GM19023 (cell line): Measurements from ENCODE around the gene NPSR1.
"Not testable (repeated sequence)": the region's sequence is repeated elsewhere in the genome, so short reads cannot be mapped to it uniquely, and the experiment has no call there.

Experiments
- ATAC-seq: cut with Tn5 transposase; IDR thresholded peaks from one replicate; pipeline ENCODE4 v1.9.1; 2021; ENCODE audit warnings: mild to moderate bottlenecking, moderate library complexity; ENCODE audit not compliant: unreplicated experiment

The NPSR1 gene

GRCh38 chr7:34831436-34831835 lies 173.4 kb downstream of the NPSR1 start:
- ATAC-seq = no peak

DNA sequence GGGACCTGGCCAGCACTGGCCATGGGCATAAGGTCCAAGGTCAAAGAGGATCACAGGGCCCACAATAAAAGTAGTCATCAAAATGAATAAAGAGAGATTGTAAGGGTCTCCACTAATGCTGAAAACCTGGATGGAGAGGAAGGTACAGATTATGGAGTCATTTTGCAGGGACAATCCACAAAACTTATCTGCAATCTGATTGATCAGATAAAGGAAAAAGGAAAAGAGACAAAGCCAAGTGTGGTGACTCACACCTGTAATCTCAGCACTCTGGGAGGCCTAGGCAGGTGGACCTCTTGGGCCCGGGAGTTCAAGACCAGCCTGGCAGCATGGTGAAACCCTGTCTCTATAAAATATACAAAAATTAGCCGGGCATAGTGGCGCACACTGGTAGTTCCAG lies 174.0 kb downstream of the NPSR1 start:
- no peak for ATAC-seq

DNA sequence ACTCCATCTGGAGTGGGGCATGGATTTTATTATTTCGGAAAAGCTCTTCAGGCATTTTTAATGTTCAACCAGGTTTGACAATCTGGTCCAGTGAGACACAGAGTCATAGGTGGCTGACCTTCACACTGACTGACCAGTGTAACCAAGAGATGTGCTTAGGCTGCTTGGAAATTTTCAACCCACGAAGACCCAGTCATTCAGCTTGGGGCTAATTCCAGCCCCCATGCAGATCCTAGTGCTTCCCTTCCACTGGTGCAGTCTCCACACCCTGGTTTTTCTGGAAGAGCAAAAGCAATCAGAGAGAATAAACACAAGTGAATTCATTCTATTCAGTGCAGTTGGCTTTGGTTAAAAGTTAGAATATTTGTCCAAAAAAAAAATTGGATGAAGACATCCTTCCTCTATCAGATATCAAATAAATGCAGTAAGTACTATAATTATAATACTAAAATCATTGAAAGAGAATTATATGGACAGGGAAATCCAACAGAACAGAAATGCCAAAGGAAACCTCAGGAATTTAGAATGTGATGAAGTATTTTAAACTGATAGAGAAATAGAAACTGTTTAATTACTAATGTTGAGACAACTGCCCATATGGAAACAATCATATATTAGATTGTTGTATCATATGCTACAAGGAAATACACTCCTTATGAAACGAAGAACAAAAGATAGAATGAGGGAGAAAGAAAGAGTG lies 178.0 kb downstream of the NPSR1 start:
- ATAC-seq = no peak

DNA sequence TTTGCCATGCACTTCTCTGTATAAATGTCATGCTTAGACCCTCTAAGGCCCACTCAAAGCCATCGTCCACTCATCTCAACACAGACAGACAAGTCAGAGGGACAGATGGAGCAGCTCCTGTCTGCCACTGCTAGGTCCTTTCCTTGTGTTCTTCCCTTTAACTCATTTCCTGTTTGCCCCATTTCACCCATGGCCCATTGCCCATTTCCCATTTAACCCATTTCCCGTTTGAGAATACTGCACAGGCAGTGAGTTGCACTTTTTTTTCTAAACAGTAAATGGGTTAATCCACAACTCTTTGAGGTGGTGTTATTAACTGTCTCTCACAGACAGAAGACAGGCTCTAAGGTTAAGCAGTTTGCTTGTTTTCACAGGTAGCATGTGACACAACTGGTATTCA lies 179.3 kb downstream of the NPSR1 start:
- ATAC-seq = no peak

DNA sequence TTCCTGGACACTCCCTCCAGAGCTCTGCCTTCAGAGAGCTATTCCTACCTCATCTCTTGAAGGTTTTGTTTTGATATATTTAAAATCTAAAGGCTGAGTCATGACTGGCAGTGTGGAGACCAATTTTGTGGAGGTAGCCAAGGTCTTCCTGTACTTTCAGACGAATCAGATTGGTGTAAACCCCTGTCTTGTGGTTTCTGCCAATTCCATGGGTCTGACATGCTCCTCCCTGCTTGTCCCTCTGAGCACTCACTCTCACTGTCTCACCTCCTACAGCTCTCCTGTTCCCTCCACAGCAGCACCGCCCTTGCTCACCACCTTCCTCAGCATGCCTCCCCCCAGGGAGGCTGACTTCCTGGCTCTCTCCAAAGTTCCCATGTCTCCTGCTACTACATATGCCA lies 179.8 kb downstream of the NPSR1 start:
- ATAC-seq = no peak

GRCh38 chr7:34838329-34838728 lies 180.3 kb downstream of the NPSR1 start:
- no peak for ATAC-seq

GRCh38 chr7:34839645-34840044 lies 181.6 kb downstream of the NPSR1 start:
- no peak for ATAC-seq

GRCh38 chr7:34840176-34840785 lies 182.3 kb downstream of the NPSR1 start:
- ATAC-seq = no peak

DNA sequence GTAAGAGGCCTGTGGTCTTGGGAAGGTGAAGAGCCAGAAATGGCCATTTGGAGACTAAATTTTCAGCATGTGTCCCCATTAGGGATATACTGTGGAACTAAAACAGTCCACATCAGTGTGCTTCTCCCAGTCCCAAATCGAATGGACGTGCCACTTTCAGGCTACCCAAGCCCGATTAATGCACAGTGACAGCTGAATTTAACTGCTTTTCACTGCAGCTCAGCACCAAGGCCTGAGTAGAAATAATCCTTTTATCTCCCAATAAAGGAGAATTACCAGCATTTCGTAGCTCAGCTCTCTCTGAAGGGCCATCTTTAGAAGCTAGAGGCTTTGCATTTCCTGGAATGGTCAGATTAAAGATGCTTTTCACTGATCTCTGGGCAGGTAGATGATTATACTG lies 183.3 kb downstream of the NPSR1 start:
- ATAC-seq = no peak

- no peak for ATAC-seq
Measured at GRCh38 chr7:34842782-34843181, 184.8 kb downstream of the NPSR1 start.

- ATAC-seq = no peak
Measured at GRCh38 chr7:34844406-34844805, 186.4 kb downstream of the NPSR1 start.

DNA sequence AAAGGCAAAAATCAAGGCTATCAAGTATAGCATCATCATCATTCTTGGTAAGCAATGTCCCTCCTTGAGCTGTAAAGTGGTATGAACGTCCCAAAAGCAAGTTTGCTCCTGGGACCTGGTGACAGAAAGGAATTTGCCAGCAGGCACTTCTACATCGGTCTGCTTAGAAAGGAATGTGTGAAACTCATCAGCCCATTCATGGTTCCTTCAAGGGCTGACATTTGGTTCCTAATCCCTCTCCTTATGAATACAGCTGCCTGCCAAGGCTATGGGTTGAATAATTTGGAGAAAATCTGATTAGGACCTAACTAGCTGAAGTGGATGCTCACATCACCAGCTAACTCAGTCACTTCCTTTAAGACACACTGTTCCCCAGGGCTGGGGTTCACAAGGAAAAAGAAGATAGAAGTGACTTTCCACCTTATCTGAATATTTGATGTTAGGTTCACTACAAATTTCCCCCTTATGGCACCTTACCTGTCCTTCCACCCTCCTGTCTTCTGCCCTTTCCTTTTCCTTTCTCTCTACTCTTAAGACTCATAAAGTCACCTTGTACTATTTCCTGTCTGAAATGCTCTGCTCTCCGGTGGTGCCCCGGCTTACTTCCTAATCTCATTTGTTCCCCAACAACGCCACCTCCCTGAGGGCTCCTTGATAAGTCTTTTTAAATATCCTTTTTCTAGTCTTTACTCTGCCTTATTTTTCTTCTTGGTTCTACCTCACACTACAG lies 187.1 kb downstream of the NPSR1 start:
- ATAC-seq = no peak

DNA sequence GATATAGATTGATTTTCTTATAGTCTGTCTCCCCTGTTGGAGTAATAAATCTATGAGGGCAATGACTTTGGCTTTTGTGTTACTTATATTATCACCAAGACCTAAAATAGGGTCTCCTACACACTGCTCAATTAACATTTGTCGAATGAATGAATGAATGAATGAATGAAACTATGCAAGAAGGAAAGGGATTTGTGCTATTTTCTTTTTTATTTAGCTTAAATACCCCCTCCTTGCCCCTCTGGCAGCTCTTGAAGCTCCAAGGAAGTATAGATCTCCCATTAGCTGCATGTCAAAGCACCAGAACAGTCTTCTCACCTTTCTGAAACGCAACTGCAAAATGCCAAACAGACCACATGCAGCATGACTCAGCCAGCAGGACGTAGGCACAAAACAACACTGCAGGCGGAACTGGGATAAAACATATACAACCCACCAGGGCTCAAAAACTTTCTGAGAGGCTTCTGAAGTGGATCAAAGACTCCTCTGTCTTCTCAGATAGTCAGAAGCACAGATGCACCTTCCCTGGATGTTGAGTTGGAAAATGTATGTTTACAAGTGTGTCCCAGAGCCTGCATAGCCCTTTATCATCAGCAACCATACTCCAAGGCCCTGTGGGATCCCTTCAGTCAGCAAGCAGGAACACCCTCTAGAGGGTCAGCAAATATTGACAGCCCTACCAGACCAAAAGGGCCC lies 187.8 kb downstream of the NPSR1 start:
- ATAC-seq = no peak

GRCh38 chr7:34846976-34847375 lies 189.0 kb downstream of the NPSR1 start:
- ATAC-seq = no peak

DNA sequence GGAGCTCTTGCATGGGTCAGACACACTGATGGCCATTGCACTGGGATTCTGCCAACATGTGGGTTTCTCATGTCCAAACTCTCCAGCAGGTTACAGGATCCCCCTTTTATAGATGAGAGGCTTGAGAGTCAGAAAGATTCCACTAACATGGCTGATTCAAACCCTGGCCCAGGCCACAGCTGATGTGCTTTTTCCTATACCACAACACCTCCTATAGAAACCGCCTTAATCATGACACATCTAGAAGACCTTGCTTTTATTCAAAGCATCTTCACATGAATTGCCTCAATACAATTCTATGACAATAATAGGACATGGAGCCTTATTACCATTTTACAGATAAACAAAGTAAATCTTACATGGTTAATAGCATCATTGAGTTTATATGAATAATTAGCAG lies 190.7 kb downstream of the NPSR1 start:
- ATAC-seq = no peak

- no peak for ATAC-seq
Measured at GRCh38 chr7:34849163-34849960, 191.3 kb downstream of the NPSR1 start.

- no peak for ATAC-seq
Measured at GRCh38 chr7:34849986-34850385, 192.0 kb downstream of the NPSR1 start.

- ATAC-seq = no peak
Measured at GRCh38 chr7:34850681-34851080, 192.7 kb downstream of the NPSR1 start.

DNA sequence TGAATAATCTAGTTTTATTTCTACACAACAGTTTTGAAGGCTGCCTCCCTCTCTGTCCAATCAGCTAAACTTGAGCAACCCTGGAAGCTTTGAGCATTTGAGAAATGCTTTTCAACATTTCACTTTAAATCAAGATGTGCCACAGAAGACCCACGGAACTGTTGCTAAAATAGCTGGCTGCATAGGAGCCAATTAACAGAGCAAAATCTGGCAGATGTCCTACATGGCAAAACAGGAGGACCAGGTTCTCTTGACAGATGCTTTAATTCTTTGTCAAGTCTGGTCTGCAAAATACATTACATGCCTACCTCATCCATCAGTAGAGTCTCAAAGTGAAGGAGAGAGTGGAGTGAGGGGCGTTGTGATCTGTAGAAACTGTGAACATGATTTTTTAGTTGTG lies 193.4 kb downstream of the NPSR1 start:
- ATAC-seq = no peak

GRCh38 chr7:34858444-34858843 lies 200.4 kb downstream of the NPSR1 start:
- not testable (repeated sequence) for ATAC-seq

GRCh38 chr7:34859281-34859680 lies 201.3 kb downstream of the NPSR1 start:
- ATAC-seq = not testable (repeated sequence)
